GM21390 (cell line): ENCODE measurements around the gene LGALS12.
"Not testable (repeated sequence)": the region's sequence is repeated elsewhere in the genome, so short reads cannot be mapped to it uniquely, and the experiment has no call there.

Source experiments
- ATAC-seq: cut with Tn5 transposase; IDR thresholded peaks from one replicate; pipeline ENCODE4 v1.9.1; 2021; ENCODE audit not compliant: unreplicated experiment

LGALS12 gene

GRCh38 chr11:63504933-63505586 is 824 bp upstream of the LGALS12 start:
- ATAC-seq: no peak

GRCh38 chr11:63506876-63507275 is 992 bp downstream of the LGALS12 start:
- ATAC-seq: no peak

DNA sequence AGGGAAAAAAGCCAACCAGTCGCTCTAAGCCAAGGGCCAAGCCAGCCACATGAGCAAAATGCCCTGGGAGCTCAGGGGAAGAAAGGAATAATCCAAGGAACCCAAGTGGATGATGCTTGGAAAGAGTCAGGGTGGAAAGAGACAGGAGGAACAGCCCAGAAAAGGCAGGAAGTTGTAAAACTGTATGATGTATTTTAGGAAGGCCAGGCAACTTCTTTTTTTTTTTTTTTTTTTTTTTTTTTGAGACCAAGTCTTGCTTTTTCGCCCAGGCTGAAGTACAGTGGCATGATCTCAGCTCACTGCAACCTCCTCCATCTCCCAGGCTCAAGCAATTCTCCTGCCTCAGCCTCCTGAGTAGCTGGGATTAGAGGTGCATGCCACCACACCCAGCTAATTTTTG is 1.6 kb downstream of the LGALS12 start:
- ATAC-seq: no peak

DNA sequence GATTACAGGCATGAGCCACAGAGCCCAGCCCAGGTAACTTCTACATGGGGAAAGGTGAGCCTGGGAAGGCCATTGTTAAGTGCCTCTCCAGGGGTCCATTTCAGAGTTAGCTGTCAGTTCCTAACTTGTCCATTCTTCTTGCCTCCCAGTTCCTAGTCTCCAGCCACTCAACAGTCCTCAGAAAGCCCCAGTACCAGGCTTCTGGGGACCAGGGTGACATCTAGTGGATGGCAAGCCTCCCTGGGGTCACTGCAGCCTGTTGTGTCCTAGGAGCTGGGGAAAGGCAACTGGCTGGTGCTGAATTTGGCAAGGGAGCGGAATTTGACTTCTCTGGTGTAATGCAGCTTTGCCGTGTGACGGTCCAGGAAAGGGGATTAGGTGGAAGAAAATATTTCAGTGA is 2.1 kb downstream of the LGALS12 start:
- no peak for ATAC-seq

- ATAC-seq: no peak
Measured at GRCh38 chr11:63508745-63509144, 2.9 kb downstream of the LGALS12 start.

DNA sequence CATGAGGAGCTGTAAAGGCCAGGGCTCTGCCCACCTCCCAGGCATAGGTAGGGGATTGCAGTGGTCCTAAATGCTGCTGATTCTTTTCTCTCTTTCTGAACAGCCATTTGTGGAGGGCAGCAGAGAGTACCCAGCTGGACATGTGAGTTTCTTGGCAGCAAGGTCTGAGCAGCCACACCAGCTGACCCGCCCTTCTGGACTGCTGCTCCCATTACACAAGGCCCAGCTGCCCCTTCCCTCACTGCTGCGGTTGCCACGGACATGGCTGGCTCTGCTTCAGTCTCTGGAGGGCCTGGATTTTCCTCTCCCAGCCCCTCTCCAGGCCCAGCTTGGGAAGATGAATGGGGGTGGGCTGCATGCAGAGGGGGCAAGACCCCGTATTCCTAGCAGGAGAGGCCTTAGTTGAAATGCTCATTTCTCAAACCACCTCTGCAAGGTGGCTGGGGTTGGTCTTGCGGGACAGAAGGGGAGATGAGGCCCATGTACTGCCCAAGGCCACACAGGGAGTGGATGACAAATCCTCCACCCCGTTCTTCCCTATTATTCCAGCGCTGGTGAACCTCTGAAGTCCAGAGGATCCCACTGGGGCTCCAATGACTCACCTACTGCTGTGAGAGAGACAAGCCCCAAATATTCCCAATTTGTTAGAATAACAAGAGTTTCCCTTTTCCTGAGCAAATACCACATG is 4.6 kb downstream of the LGALS12 start:
- no peak for ATAC-seq

DNA sequence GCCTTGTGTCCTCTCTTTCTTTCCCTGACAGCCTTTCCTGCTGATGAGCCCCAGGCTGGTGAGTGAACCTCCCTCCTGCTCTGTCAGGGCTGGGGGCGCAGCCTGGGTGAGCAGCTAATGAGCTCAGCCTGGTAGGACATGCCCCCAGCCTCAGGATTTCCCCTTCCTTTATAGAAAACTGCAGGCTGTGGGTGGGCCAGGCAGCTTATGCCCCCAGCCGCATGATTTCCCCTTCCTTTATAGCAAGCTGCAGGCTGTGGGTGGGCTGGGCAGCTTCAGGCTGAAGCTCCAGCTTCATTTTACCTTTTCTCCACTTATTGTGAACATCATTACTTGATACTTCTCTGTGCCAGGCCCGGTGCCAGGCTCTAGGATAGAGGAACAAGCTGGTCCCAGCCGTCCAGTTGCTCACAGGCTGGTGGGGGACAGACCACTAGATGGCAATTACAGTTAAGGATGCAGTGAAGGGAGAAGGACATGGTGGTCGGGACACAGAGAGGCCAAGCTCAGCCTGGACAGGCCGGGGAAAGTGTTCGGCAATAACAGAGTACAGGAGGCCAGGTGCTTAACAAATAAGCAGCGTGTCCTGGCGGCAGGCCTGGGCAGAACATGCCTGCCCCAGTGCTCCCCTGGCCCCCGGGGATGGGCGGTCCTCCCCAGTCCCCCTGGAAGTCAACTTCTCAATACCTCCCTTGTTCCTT is 5.3 kb downstream of the LGALS12 start:
- ATAC-seq: no peak

GRCh38 chr11:63512816-63513215 is 6.9 kb downstream of the LGALS12 start:
- ATAC-seq: no peak

- no peak for ATAC-seq
Measured at GRCh38 chr11:63516109-63516508, 10.2 kb downstream of the LGALS12 start.

DNA sequence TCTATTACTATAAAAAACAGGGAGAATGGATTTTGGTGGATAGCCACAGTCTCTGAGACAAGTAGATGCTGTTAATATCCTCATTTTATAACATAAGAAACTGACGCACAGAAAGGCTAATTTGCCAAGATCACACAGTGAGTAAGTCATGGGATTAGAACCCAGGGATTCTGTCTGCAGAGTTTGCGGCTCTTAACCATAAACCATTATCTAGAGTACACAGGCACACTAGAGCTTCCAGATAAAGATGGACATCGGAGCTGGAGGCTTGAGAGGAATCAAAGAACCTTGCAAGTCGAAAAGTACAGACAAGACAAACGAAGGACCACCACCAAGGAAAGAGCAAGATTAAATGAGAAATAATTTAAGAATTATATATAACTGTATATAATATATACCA is 11.3 kb downstream of the LGALS12 start:
- ATAC-seq: no peak

GRCh38 chr11:63518548-63518947 is 12.7 kb downstream of the LGALS12 start:
- ATAC-seq: no peak

DNA sequence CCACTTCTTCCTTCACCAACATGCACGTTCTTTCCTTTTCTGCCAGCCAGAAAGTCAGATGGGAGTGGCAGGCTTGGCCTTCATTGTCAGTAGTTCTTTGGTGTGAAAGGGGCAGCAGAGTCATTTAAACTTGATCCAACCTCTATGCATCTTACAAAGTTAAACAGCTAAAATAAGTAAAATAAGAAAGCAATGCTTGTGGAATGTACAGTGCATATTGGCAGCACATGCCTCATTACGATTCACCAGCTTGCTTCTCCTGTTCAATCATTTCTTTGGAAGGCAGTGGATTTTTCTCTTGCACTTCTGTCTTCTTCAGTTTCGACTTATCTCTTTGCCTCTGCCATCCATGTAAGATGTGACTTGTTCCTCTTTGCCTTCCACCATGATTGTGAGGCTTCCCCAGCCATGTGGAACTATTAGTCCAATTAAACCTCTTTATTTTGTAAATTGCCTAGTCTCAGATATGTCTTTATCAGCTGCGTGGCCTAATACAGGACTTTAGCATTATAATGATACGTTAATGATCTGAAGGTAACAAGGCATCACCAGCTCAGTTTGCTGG is 14.8 kb downstream of the LGALS12 start:
- no peak for ATAC-seq

- ATAC-seq: no peak
Measured at GRCh38 chr11:63521896-63522295, 16.0 kb downstream of the LGALS12 start.

- ATAC-seq: no peak
Measured at GRCh38 chr11:63523151-63523550, 17.3 kb downstream of the LGALS12 start.

DNA sequence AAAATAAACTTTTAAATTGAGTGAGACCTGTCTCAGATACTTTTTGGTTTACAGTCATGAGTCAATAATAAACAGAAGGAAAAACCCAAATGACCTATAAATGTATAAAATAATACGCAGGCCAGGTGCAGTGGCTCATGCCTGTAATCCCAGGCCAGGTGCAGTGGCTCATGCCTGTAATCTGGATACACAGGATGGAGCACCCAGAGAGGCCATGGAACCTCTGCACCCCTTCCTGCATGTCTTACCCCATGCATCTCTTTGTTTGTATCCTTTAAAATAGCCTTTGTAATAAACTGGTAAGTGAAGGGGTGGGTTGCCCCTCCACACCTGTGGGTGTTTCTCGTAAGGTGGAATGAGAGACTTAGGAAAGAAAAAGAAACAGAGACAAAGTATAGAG is 21.8 kb downstream of the LGALS12 start:
- no peak for ATAC-seq

DNA sequence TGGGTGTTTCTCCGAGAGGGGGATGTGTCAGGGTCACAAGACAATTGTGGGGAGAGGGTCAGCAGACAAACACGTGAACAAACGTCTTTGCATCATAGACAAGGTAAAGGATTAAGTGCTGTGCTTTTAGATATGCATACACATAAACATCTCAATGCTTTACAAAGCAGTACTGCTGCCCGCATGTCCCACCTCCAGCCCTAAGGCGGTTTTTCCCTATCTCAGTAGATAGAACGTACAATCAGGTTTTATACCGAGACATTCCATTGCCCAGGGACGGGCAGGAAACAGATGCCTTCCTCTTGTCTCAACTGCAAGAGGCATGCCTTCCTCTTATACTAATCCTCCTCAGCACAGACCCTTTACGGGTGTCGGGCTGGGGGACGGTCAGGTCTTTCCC is 22.3 kb downstream of the LGALS12 start:
- not testable (repeated sequence) for ATAC-seq

DNA sequence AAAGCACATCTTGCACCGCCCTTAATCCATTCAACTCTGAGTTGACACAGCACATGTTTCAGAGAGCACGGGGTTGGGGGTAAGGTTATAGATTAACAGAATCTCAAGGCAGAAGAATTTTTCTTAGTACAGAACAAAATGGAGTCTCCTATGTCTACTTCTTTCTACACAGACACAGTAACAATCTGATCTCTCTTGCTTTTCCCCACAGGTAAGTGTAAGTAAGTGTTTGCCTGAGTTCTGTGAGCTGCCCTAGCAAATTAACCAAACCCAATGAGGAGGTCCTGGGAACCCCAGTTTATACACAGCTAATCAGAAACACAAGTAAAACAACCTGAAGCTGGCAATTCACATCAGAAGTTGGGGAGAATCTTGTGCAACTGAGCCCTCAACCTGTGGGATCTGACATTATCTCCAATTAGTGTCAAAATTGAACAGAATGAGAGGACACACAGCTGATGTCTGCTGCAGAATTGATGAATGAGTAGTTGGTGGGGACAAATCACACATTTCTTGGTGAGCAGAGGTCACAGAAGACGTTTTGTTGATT is 22.9 kb downstream of the LGALS12 start:
- ATAC-seq: not testable (repeated sequence)

DNA sequence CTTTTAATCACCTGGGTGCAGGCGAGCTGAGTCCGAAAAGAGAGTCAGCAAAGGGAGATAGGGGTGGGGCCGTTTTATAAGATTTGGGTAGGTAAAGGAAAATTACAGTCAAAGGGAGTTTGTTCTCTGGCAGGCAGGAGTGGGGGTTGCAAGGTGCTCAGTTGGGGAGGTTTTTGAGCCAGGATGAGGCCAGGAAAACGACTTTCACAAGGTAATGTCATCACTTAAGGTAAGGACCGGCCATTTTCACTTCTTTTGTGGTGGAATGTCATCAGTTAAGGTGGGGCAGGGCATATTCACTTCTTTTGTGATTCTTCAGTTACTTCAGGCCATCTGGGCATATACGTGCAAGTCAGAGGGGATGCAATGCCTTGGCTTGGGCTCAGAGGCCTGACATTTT is 23.5 kb downstream of the LGALS12 start:
- ATAC-seq: not testable (repeated sequence)

- ATAC-seq: no peak
Measured at GRCh38 chr11:63530021-63530420, 24.1 kb downstream of the LGALS12 start.

DNA sequence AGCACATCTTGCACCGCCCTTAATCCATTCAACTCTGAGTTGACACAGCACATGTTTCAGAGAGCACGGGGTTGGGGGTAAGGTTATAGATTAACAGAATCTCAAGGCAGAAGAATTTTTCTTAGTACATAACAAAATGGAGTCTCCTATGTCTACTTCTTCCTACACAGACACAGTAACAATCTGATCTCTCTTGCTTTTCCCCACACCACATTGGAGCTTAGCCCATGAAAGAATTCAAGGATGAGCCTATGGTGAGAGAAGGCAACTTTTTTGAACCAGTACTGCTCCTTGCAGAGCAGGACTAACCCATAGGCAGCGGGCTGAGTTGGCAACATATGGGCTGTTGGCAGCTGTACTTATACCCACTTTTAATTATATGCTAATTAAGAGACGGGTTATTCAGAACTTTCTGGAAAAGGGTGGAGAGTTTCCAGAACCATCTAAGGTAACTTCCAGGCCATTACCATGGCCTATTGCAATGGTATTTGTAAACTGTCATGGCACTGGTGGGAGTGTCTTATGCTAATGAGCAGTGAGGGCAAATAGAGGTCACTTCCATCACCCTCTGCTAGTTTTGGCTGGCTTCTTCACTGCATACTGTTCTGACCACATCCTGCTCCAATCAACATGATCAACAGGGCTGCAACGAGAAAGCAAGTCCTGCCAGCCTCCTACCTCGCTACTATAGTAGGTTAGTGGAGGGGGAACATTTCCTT is 25.3 kb downstream of the LGALS12 start:
- peak; percentile 76 for ATAC-seq

GRCh38 chr11:63532117-63532516 is 26.2 kb downstream of the LGALS12 start:
- no peak for ATAC-seq
